K562 (cell line): Measurements from ENCODE around the gene FANCD2OS. TPM values are rescaled to one million over a fixed set of nuclear protein-coding genes. Genes with fewer than 3 reads are reported as not detected.

ENCODE experiments used
- CEBPB ChIP-seq: fragments of 450-650 bp; IDR thresholded peaks from 2 replicates; pipeline ENCODE4 v1.6.1; 2016; ENCODE audit warnings: missing genetic modification characterization, missing compliant biosample characterization
- CHD1 ChIP-seq: fragments of 200-600 bp; sonication (generic); IDR thresholded peaks from one replicate; pipeline ENCODE4 v1.6.1; 2012; ENCODE audit warnings: mild to moderate bottlenecking, moderate library complexity, low read length, inconsistent platforms
- DMBX1 ChIP-seq: fragments of 250-450 bp; sonication (Bioruptor Pico); IDR thresholded peaks from 2 replicates; pipeline ENCODE4 v1.8.0; 2022; ENCODE audit warnings: inconsistent platforms, mild to moderate bottlenecking, moderate library complexity, borderline replicate concordance
- ESRRA ChIP-seq: fragments of 450-650 bp; IDR thresholded peaks from 2 replicates; pipeline ENCODE4 v1.6.1; 2014; ENCODE audit warnings: low read depth, mild to moderate bottlenecking, moderate library complexity, borderline replicate concordance
- MYC ChIP-seq, 2 experiments: fragments of 250-450 bp in 1 of 2; sonication (Bioruptor Pico) in 1 of 2; IDR thresholded peaks; 2 replicates each; pipeline versions ENCODE4 v1.5.1 to v1.6.1; 2012 to 2021; ENCODE audit warnings: low read depth in 2 of 2, borderline replicate concordance in 1 of 2, improper control_type of control experiment in 1 of 2, low read length in 1 of 2, mild to moderate bottlenecking in 1 of 2, moderate library complexity in 1 of 2
- NELFE ChIP-seq: IDR thresholded peaks from 2 replicates; pipeline ENCODE4 v1.6.1; 2011; ENCODE audit warnings: mild to moderate bottlenecking; ENCODE audit not compliant: insufficient read depth, insufficient read length
- NFIC ChIP-seq: fragments of 450-650 bp; IDR thresholded peaks from 2 replicates; pipeline ENCODE4 v1.6.1; 2017; ENCODE audit warnings: mild to moderate bottlenecking, inconsistent platforms
- SUPT5H ChIP-seq: fragments of 450-650 bp; IDR thresholded peaks from 2 replicates; pipeline ENCODE4 v1.6.1; 2016
- TAF15 ChIP-seq: fragments of 200-400 bp; formaldehyde crosslinking; IDR thresholded peaks from 2 replicates; pipeline ENCODE4 v1.6.1; 2017; ENCODE audit warnings: mild to moderate bottlenecking, low read depth, low read length, moderate library complexity
- TRIM28 ChIP-seq: fragments of 450-650 bp; IDR thresholded peaks from 2 replicates; pipeline ENCODE4 v1.6.1; 2017
- U2AF1 ChIP-seq: fragments of 200-400 bp; formaldehyde crosslinking; optimal IDR thresholded peaks from 2 replicates; pipeline ENCODE3; 2017; ENCODE audit warnings: mild to moderate bottlenecking, low read depth, low read length, moderate library complexity
- polyA plus RNA-seq, 8 experiments: library from polyadenylated mRNA; depleted of rRNA in 4 of 8; stranded (reverse) in 5 of 8; unstranded in 3 of 8; fragments of >200 nt; fragmentation: Nextera tagmentation in 2 of 8; fragmentation: Illumina TruSeq in 1 of 8; extraction: Ambion mirVana in 2 of 8; extraction: Trizol in 1 of 8; gene quantifications; 2 replicates each; pipeline versions ENCODE4 v1.2.1 to v1.2.3, GENCODE V29; 2011 to 2014; ENCODE audit warnings: inconsistent platforms in 1 of 8, missing spikeins in 1 of 8
- total RNA-seq, 7 experiments: library from RNA; depleted of rRNA in 6 of 7; stranded (reverse); fragments of >200 nt in 6 of 7; fragmentation: Illumina TruSeq in 2 of 7; extraction: Trizol in 2 of 7; gene quantifications; 2 replicates each; pipeline versions ENCODE4 v1.2.1 to v1.2.3, GENCODE V29; 2011 to 2021; ENCODE audit warnings: low replicate concordance in 1 of 7
- TF ChIP-seq, protein P1 (sequence below): sonication (generic); formaldehyde crosslinking; IDR thresholded peaks from 2 replicates; pipeline ENCODE4 v1.8.0; 2022; ENCODE audit warnings: mild to moderate bottlenecking, low read depth, missing genetic modification reagents
- TF ChIP-seq, protein P2 (sequence below): fragments of 450-650 bp; IDR thresholded peaks from 2 replicates; pipeline ENCODE4 v1.7.1; 2018; ENCODE audit warnings: mild to moderate bottlenecking, low read depth; ENCODE audit not compliant: partially characterized antibody
- TF ChIP-seq, protein P3 (sequence below), 2 experiments: fragments of 450-650 bp; formaldehyde crosslinking in 1 of 2; IDR thresholded peaks; 2 replicates each; pipeline versions ENCODE4 v1.4.0 to v1.6.1; 2014 to 2020; ENCODE audit warnings: mild to moderate bottlenecking in 2 of 2, borderline replicate concordance in 1 of 2, low read depth in 1 of 2

FANCD2OS gene
- total and polyA plus RNA-seq, 9 of the 15 experiments (the other 6 are each of a cell fraction or from before 2014, with no cell fraction given) = not detected

DNA sequence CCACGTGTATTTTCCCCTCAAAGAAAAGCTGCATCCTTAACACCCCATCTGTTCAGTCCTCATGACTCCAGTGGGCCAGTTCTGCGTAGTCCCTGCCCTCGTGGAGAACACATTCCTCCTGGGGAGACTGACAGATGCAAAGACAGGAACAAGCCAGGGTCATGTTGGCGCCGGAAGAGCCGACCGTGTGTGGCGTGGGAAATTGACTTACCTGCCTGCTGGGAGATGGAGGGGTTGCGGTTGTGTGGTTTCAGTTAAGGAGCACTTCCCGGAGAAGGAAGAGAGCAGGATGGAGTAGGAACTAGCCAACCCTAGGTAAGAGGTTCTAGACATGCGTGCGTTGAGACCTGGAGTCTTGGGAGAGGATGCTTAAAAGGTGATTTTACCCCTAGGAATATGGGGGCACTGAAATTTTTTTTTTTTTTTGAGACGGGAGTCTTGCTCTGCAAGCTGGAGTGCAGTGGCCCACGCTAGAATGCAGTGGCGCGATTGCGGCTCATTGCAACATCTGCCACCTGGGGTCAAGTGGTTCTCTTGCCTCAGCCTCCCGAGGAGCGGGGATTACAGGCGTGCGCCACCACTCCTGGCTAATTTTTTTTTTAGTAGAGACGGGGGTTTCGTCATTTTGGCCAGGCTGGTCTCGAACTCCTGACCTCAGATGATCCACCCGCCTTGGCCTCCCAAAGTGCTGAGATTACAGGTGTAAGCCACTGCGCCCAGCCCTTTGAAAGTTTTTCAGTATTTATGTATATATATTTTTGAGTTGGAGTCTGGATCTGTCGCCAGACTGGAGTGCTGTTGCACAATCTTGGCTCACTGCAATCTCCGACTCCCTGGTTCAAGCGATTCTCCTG, 34.9 kb upstream of the FANCD2OS start (continued):
- TF ChIP-seq DMBX1 (CRISPR knock-in tag) = 0 out of 2 replicates have a peak, but pooled peaks have one; percentile 68
- peak; percentile 31; the same call in 1 of the 2 replicates for TF ChIP-seq SUPT5H
- TF ChIP-seq, protein P1, sequence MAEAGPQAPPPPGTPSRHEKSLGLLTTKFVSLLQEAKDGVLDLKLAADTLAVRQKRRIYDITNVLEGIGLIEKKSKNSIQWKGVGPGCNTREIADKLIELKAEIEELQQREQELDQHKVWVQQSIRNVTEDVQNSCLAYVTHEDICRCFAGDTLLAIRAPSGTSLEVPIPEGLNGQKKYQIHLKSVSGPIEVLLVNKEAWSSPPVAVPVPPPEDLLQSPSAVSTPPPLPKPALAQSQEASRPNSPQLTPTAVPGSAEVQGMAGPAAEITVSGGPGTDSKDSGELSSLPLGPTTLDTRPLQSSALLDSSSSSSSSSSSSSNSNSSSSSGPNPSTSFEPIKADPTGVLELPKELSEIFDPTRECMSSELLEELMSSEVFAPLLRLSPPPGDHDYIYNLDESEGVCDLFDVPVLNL (CRISPR knock-in tag) = no peak
- TF ChIP-seq CEBPB = peak; percentile 97
- no peak for TF ChIP-seq U2AF1
- TF ChIP-seq MYC (IDR thresholded peaks at IDR 0.05; ENCODE audit: low read depth, low read length) = peak; percentile 92
- no peak for TF ChIP-seq MYC (CRISPR knock-in tag; IDR thresholded peaks at IDR 0.05; ENCODE audit: borderline replicate concordance, low read depth)
- TF ChIP-seq, protein P2, sequence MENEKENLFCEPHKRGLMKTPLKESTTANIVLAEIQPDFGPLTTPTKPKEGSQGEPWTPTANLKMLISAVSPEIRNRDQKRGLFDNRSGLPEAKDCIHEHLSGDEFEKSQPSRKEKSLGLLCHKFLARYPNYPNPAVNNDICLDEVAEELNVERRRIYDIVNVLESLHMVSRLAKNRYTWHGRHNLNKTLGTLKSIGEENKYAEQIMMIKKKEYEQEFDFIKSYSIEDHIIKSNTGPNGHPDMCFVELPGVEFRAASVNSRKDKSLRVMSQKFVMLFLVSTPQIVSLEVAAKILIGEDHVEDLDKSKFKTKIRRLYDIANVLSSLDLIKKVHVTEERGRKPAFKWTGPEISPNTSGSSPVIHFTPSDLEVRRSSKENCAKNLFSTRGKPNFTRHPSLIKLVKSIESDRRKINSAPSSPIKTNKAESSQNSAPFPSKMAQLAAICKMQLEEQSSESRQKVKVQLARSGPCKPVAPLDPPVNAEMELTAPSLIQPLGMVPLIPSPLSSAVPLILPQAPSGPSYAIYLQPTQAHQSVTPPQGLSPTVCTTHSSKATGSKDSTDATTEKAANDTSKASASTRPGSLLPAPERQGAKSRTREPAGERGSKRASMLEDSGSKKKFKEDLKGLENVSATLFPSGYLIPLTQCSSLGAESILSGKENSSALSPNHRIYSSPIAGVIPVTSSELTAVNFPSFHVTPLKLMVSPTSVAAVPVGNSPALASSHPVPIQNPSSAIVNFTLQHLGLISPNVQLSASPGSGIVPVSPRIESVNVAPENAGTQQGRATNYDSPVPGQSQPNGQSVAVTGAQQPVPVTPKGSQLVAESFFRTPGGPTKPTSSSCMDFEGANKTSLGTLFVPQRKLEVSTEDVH = peak; percentile 53
- TF ChIP-seq, protein P3, sequence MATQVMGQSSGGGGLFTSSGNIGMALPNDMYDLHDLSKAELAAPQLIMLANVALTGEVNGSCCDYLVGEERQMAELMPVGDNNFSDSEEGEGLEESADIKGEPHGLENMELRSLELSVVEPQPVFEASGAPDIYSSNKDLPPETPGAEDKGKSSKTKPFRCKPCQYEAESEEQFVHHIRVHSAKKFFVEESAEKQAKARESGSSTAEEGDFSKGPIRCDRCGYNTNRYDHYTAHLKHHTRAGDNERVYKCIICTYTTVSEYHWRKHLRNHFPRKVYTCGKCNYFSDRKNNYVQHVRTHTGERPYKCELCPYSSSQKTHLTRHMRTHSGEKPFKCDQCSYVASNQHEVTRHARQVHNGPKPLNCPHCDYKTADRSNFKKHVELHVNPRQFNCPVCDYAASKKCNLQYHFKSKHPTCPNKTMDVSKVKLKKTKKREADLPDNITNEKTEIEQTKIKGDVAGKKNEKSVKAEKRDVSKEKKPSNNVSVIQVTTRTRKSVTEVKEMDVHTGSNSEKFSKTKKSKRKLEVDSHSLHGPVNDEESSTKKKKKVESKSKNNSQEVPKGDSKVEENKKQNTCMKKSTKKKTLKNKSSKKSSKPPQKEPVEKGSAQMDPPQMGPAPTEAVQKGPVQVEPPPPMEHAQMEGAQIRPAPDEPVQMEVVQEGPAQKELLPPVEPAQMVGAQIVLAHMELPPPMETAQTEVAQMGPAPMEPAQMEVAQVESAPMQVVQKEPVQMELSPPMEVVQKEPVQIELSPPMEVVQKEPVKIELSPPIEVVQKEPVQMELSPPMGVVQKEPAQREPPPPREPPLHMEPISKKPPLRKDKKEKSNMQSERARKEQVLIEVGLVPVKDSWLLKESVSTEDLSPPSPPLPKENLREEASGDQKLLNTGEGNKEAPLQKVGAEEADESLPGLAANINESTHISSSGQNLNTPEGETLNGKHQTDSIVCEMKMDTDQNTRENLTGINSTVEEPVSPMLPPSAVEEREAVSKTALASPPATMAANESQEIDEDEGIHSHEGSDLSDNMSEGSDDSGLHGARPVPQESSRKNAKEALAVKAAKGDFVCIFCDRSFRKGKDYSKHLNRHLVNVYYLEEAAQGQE (IDR thresholded peaks at IDR 0.05; ENCODE audit: borderline replicate concordance) = peak; percentile 40
- TF ChIP-seq, protein P3 (CRISPR knock-in tag; IDR thresholded peaks at IDR 0.05; ENCODE audit: low read depth) = no peak
- TF ChIP-seq ESRRA = peak; percentile 70
- no peak for TF ChIP-seq NELFE
- TF ChIP-seq TAF15 = no peak
- TF ChIP-seq CHD1 = no peak
- TF ChIP-seq NFIC = peak; percentile 14
- TF ChIP-seq TRIM28 = peak; percentile 94; the same call in 1 of the 2 replicates
